HG02885 (cell line): ENCODE data around the gene DACT2.
"Not testable (repeated sequence)": the region's sequence is repeated elsewhere in the genome, so short reads cannot be mapped to it uniquely, and the experiment has no call there.

Experiments
- ATAC-seq: cut with Tn5 transposase; IDR thresholded peaks from one replicate; pipeline ENCODE4 v1.9.1; 2021; ENCODE audit warnings: mild to moderate bottlenecking; ENCODE audit not compliant: unreplicated experiment, poor library complexity

DACT2 gene, protein sequence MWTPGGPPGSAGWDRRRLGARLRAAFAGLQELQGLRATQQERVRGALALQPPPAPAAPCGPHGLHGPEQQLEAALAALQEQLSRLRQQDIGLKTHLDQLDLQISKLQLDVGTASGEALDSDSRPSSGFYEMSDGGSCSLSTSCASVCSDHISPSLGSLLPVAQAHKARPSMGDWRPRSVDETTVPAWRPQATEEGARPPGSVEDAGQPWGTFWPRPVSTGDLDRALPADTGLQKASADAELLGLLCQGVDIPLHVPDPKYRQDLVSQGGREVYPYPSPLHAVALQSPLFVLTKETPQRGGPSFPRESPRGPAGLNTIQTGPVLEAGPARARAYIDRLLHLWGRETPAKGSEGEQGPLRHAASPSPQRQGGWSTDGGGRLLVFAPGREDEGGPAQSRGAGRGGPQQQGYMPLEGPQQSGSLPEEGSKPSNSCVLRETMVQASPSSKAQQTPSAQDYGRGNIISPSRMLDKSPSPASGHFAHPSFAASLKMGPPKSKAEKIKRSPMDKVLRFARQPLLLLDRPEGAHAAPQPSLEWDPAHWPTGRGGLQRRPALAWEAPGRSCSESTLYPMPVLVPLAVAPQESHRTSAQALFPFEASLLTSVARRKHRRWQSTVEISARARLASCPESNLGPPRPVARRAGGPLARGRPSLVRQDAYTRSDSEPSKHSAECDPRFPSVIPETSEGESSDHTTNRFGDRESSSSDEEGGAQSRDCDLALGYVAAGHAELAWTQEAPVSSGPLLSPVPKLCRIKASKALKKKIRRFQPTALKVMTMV

DNA sequence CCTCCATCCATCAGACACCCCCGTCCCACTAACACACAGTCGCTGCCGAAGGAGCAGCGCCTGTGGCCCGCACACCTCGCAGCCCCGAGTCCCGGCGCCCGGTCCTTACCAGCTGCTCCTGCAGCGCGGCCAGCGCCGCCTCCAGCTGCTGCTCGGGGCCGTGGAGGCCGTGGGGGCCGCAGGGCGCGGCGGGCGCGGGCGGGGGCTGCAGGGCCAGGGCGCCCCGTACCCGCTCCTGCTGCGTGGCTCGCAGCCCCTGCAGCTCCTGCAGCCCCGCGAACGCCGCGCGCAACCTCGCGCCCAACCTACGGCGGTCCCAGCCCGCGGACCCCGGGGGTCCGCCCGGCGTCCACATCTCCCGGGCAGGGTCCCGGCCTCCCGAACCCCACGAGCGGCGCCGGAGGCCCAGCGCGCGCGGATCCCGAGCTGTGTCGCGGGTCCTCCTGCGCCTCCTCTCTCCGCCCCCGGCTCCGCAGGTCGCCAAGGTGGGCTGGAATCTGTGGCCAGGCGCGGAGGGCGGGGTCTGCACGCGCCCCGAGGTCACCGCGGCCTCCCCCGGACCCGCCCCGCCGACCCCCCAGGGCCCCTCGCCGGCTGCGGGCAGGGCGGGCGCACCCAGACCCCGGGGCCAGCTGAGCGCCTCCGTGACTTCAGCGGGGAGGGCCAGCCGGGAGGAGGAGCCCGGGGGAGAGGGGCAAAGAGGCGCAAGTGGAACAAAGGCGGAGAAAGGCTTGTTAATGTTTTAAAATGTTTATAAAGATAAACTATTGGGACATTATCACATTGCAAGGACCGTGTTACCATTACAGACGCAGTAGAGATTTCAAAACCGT lies at the start of gene DACT2:
Gene DACT2, minus strand, starts transcription at position 499 of the 833 bp plus-strand sequence. Its CDS starts 144 bp downstream, at position 355.
- ATAC-seq: no peak

DNA sequence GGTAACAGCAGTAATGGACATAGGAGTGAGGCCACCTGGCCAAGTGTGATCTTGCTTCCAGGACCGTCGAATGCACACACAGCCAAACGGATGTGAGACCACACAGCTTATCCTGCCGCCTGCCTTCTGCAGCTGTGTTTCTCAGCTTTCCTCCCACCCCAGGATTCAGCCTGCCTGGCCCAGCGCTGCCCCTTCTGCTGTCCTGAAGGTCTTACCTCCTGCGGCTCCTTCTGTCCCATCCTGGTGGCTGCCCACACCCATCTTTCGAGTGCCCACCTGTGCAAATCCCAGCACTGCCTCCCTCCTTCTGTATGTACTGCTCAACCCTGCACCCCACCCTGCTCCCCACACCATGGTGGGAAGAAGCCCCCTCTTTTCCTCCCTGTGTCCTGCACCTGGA lies 49.4 kb upstream of the DACT2 start:
- ATAC-seq: no peak

DNA sequence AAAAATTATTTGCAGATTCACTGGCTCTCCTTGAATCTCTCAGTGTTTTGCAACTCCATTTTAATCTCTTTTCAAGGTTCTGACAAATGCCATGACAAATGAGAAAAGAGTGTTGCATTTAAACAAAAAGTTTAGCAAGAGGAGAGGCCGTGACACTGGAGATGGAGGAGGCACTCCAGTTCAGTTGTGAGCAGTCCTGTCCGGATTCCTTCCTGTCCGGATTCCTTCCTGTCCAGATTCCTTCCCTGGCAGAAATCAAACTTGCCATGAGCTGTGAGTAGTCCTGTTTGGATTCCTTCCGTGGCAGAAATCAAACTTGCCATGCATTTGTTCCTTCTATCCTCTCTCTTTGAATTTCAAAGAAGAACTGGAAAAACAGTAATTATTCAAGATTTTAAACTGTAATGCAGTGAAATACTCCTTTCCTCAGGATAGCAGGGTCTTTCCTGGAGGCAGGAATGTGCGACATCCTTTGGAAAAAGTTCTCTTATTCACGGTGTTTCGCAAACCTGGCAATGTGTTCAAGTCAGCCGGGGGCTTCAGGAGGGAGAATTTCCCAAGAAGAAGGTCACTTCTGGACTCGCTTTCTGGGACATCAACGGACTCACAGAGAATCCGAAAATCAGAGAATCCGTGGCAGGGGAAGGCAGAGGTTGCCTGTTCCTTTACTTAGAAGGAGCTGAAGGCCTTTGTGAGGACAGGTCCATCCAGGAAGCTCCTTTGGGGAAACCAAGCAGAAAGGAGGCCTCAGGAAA lies 48.7 kb upstream of the DACT2 start:
- no peak for ATAC-seq

DNA sequence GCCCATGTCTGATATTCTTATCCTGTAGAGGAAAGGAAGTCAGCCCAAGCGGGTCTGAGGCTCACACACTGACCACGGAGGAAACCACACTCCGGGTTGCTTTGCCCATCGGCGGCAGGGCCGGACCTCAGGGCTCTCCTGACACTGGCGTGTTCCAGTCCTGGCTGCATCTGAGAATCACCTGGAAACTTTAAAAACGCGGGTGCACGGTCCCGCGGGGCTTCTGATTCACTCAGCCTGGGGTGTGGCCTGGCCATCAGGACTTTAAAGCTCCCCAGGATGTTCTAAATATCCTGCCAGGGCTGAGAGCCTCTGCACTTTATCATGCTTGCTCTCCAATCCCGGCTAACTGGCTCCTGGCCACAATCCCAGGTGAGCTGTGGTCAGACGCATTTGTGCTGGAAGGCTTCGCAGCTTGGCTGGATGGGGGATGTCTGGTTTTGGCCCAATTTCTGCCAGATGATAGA lies 47.7 kb upstream of the DACT2 start:
- ATAC-seq: no peak

DNA sequence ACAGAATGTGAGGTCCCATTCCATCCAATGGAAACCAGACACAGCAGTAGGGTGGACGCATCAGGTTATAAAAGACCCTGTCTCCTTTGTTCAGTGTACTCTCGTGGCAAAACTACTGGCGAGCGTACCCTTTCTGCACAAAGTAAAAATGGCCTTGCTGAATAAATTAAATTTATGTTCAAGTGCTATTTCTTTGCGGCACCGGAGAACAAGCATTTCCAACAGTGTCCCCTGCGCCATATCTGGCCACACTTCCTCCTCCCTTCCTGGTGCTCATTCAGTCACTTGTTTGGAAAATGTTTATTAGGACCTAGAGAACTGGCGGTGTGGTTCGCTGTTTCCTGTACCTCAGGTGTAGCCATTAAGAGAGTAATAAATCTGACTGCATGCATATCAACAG lies 46.9 kb upstream of the DACT2 start:
- no peak for ATAC-seq

DNA sequence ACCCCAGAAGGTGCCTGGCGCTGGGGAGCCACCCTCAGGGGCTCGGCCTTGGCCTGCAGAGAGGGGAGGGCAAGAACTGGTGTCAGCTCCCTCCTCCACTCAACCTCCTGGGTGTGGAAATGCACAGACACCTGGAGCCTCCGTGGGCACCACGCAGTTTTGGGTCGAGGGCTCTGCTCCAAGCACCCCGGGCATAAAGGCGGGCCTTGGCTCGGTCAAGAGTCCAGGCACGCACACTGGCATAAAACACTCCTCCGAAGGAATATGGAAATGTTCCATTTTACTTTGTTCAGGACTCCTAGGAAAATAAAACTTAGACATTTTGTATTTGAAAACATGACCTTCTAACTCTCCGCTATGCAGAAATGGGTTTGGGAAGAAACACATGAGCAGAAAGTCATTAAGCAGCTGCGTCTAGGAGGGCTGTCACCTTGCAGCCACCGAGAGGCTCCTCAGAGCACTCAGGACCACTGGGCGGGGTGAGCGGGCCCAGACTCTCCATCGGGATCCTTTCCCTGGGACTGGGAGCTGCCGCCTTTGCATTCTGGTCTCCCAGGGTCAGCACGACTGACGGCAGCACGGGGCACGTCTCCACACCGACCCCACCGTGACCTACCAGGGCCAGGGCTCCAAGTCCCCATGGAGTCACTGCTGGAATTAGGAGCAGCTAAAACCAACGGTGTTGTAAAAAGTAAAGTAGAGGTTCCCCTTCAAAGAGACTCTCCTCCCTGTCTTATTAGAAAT lies 46.0 kb upstream of the DACT2 start:
- no peak for ATAC-seq

DNA sequence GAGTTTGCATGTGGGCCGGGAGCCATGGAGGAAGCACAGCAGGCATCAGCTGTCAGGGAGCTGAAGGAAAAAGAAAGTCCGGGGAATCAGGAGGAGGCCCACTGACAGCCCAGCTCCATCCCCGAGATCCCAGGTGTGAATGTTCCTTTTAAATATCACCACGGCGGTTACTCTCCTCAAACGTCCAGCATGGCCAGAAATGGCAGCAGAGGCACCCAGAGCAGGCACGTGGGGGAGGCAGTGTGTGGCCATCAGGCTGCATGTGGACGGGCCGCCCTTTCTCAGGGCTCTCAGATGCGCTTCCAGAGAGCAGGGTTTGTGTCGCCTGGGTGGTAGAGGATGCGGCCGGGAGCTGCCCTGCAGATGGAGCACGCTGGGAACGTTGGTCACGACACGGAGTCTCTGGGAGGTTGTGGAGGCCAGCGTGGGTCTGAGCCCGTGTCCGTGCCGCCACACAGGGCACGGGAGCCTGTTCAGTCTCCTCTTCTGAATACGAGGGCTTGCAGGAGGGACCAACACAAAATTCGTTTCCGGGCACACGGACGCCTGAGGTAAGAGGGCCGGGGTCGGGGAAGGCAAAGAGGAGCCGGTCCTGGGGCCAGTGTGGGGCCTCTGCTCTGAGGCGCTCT lies 45.3 kb upstream of the DACT2 start:
- no peak for ATAC-seq

DNA sequence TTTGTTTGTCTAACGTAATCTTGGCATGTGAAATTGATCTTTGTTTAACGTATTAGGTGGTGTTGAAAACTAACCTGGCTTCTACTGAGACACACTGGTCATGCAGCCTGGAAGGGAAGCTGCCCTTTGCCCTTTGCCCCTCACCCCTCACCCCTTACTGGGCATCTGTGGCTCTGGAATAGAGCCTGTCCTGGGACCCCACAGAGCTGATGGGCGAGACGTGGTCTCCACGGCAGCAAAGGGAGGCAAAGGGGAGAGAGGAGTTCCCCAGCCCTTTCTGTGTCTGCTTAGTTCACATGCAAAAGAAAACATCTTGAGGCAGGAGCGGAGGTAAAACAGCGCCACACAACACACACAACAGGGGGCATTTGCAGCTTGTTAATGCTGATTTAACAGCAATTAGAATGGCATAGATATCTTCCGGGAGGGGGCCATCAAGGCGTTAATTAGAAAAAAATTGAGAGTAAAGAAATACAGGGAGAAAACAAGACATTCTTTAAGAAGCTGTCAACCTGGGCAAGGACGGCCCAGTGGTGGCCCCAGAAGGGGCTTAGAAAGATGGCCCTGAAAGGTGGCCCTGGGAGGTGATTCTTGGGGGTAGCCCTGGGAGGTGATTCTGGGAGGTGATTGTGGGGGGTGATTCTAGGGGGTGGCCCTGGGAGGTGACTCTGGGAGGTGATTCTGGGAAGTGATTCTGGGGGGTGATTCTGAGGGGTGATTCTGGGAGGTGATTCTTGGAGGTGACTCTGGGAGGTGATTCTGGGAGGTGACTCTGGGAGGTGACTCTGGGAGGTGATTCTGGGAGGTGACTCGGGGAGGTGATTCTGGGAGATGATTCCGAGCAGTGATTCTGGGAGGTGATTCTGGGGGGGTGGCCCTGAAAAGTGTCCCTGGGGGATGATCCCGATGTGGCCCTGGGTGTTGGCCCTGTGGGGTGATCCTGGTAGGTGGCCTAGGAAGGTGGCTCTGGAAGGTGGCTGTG lies 44.5 kb upstream of the DACT2 start:
- no peak for ATAC-seq

DNA sequence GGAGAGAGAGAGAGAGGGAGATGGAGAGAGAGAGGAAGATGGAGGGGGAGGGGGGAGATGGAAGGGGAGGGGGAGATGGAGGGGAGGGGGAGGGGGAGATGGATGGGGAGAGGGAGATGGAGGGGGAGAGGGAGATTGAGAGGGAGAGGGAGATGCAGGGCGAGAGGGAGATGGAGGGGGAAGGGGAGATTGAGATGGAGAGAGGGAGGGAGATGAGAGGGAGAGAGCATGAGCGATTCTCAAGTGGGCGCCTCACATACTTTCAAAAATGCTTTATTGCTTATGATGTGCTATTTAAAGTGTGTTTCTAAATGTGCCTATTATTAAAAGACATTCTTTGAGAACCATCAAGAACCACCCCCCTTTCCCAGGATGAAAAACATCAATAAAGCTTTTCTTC lies 43.7 kb upstream of the DACT2 start:
- no peak for ATAC-seq

DNA sequence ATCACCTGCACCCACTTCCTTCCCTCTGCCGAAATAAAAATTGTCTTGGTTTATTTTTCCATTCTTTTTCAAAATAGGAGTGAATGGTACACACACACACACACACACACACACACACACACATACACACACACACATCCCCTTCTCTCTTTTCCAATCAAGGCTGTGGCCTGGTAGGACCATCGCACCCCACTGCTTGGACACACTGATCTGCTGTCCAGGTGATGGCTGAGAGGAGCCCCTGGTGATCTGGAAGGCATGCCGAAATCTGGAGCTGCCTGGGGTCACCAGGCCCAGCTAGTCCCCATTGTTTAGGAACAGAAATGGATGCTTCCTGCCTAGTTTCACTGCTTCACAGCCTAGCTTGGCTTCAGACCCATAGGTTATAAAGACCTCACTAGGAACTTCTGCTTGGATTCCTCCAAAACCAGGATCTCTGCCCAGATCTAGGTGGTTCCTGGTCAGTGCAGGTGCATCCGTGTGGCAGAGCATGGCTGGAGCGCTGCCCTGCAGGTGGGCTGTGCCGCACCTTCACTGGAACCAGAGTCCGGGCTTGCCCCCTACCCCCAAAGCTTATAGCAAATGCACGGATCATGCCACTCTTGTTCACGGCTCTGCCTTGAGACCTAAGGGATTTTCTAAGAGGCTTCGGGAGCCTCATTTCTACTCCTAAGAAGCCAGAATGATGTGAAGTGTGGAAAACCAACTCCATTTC lies 42.9 kb upstream of the DACT2 start:
- ATAC-seq: no peak

DNA sequence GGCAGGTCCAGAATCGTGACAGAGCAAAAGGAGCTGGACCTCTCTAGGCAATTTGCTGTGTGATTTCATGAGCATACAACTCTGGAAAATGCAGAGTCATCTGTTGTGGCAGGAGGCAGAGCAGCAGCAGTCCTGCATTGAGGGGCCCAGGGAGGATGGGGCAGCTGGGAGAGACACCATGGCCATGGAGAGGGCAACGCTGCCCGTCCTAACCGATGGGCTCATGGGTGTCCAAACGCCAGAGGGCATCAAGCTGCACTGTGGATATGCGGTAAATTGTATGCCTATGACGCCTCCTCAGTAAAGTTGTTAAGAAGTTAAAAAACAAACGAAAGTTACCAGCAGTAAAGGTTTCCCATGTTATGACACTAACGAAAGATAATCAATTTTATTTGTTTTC lies 42.2 kb upstream of the DACT2 start:
- ATAC-seq: no peak

DNA sequence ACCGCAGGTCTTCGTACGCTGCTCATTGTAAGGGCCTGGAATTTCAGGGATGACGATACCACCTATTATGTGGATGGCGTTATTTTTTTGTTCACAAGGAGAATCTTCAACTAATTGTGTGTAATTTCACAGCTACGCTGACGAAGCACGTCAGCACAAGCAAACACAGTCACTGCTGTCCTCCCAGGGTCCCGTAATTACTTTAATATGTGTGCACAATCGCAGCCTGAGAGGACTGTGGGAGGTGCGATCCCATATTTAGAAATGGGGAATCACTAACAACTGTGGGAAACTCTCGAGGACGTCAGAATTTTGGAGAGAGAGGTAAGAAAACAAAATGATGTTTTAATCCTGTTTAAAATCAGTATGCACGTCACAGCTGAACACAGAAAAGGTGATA lies 40.2 kb upstream of the DACT2 start:
- no peak for ATAC-seq

DNA sequence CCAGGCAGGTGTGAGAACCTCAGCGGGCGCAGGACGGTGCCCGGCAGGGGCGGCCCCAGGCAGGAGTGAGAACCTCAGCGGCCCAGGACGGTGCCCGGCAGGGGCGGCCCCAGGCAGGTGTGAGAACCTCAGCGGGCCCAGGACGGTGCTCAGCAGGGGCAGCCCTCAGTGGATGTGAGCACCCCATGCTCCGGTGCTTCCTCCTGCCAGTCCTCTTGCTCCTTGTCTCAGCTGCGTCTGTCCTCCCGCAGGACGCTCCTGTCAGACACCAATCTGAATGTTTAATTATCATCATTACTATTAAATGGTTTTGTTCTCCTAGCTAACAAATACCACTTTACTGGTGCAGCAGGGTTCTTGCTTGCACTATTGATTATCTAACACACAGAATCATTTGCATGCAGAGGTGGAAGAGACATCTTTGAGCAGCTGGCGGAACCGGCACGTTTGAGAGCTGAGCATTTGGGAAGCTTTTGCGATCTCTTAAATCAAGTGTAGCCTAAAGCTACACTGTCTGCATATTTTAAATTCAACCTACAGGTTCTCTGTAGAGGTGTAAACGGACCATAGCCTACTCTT lies 39.4 kb upstream of the DACT2 start:
- ATAC-seq: no peak

DNA sequence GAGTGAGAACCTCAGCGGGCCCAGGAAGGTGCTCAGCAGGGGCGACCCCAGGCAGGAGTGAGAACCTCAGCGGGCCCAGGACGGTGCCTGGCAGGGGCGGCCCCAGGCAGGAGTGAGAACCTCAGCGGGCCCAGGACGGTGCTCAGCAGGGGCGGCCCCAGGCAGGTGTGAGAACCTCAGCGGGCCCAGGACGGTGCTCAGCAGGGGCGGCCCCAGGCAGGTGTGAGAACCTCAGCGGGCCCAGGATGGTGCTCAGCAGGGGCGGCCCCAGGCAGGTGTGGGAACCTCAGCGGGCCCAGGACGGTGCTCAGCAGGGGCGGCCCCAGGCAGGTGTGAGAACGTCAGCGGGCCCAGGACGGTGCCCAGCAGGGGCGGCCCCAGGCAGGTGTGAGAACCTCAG lies 37.3 kb upstream of the DACT2 start:
- ATAC-seq: not testable (repeated sequence)

DNA sequence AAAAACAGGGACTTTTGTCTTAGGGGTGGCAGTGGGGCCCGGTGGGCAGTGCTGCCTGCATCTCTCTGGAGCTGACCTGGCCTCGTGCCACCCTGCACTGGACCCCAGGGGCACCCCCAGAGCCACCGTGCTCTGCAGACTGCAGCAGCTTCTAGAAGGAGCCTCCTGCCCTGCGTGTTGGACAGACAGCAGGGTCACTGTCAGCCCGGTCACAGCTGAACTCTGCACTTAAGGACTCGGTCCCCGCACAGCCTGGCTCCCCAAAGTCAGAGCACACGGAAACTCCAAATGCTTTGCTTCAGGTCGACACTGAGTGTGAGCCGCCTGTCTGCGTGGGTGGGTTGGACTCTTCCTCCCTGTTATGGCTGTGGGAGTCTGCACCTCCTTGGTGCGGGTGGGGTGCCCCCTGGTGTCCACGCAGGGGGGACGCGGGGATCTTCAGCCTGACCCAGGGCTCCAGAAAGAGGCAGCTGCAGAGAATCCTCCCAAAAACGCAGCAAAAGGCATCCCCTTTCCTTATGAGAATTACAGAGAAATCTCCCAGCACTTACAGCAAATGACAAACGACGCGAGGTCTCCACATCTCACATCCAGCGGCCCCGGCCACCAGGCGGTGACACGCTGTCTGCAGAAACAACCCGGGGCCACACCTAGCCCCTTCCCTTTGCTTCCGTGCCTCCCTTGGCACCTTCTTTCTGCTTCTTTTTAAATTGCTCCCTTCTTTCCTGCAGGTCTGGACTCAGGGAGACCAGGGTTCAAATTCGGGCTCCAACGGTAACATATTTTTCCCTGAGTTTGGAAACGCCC lies 36.3 kb upstream of the DACT2 start:
- no peak for ATAC-seq

DNA sequence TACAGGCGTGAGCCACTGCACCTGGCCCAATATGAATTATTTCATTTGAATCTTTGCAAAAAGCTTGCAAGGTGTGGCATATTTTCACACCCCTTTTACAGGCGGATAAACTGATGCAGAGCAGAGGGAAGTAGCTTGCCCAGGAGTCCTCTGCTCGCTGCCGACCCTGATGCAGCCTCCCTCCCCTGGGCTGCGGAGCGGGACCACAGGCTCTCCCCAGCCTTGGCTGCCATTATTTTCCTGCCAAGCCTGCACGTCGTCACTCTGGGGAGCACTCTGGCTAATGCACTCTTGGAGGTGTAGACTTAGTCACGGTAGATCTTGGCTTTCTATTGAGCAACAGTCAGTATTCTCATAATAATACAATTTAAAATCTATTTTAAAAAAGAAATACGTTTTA lies 34.8 kb upstream of the DACT2 start:
- ATAC-seq: no peak
